K562 (cell line): ENCODE results near the gene TUT4. TPM values are rescaled to one million over a fixed set of nuclear protein-coding genes. Genes with fewer than 3 reads are reported as not detected.

ENCODE experiments used
- ETS2 ChIP-seq: IDR thresholded peaks from 2 replicates; pipeline ENCODE4 v1.6.1; 2016; ENCODE audit warnings: borderline replicate concordance, missing genetic modification characterization, mild to moderate bottlenecking, moderate library complexity, missing compliant biosample characterization; ENCODE audit not compliant: poor library complexity, severe bottlenecking
- FOS ChIP-seq: IDR thresholded peaks from 3 replicates; pipeline ENCODE4 v1.6.1; 2011; ENCODE audit not compliant: insufficient read length; ENCODE audit errors: extremely low read depth
- LCOR ChIP-seq: sonication (generic); formaldehyde crosslinking; IDR thresholded peaks from 2 replicates; pipeline ENCODE4 v1.8.0; 2022; ENCODE audit warnings: mild to moderate bottlenecking, missing genetic modification reagents
- PRMT5 ChIP-seq: sonication (generic); formaldehyde crosslinking; IDR thresholded peaks from 2 replicates; pipeline ENCODE4 v1.5.0; 2020; ENCODE audit warnings: missing genetic modification reagents
- RBFOX2 ChIP-seq: fragments of 200-400 bp; formaldehyde crosslinking; IDR thresholded peaks from 2 replicates; pipeline ENCODE4 v1.6.1; 2017; ENCODE audit warnings: low read depth, mild to moderate bottlenecking, low read length, moderate library complexity
- SMAD4 ChIP-seq: fragments of 250-450 bp; sonication (Bioruptor Pico); conservative IDR thresholded peaks from 2 replicates; pipeline ENCODE4 v1.8.0; 2021; ENCODE audit warnings: inconsistent platforms, mild to moderate bottlenecking, moderate library complexity
- SUPT5H ChIP-seq: fragments of 450-650 bp; IDR thresholded peaks from 2 replicates; pipeline ENCODE4 v1.6.1; 2016
- ZNF445 ChIP-seq: fragments of 250-450 bp; sonication (Bioruptor Pico); IDR thresholded peaks from 2 replicates; pipeline ENCODE4 v1.4.0; 2020; ENCODE audit warnings: low read depth, mild to moderate bottlenecking, moderate library complexity
- polyA plus RNA-seq, 8 experiments: library from polyadenylated mRNA; depleted of rRNA in 4 of 8; stranded (reverse) in 5 of 8; unstranded in 3 of 8; fragments of >200 nt; fragmentation: Nextera tagmentation in 2 of 8; fragmentation: Illumina TruSeq in 1 of 8; extraction: Ambion mirVana in 2 of 8; extraction: Trizol in 1 of 8; gene quantifications; 2 replicates each; pipeline versions ENCODE4 v1.2.1 to v1.2.3, GENCODE V29; 2011 to 2014; ENCODE audit warnings: inconsistent platforms in 1 of 8, missing spikeins in 1 of 8
- total RNA-seq, 7 experiments: library from RNA; depleted of rRNA in 6 of 7; stranded (reverse); fragments of >200 nt in 6 of 7; fragmentation: Illumina TruSeq in 2 of 7; extraction: Trizol in 2 of 7; gene quantifications; 2 replicates each; pipeline versions ENCODE4 v1.2.1 to v1.2.3, GENCODE V29; 2011 to 2021; ENCODE audit warnings: low replicate concordance in 1 of 7
- TF ChIP-seq, protein P1 (sequence below): fragments of 200-800 bp; sonication (Bioruptor generic); IDR thresholded peaks from 2 replicates; pipeline ENCODE4 v1.6.1; 2016; ENCODE audit warnings: missing genetic modification characterization, missing compliant biosample characterization
- TF ChIP-seq, protein P2 (sequence below): sonication (generic); formaldehyde crosslinking; IDR thresholded peaks from 2 replicates; pipeline ENCODE4 v1.8.0; 2022; ENCODE audit warnings: mild to moderate bottlenecking, low read depth, missing genetic modification reagents
- TF ChIP-seq, protein P3 (sequence below): sonication (generic); formaldehyde crosslinking; IDR thresholded peaks from 2 replicates; pipeline ENCODE4 v1.8.1; 2023; ENCODE audit warnings: mild to moderate bottlenecking, missing genetic modification reagents
- TF ChIP-seq, protein P4 (sequence below): fragments of 200-400 bp; formaldehyde crosslinking; IDR thresholded peaks from 2 replicates; pipeline ENCODE4 v1.6.1; 2017; ENCODE audit warnings: mild to moderate bottlenecking, low read depth, low read length, moderate library complexity

TUT4 gene
- total and polyA plus RNA-seq, 9 of the 15 experiments (the other 6 are each of a cell fraction or from before 2014, with no cell fraction given): 15.8 to 53.5 (median 36.7) TPM

DNA sequence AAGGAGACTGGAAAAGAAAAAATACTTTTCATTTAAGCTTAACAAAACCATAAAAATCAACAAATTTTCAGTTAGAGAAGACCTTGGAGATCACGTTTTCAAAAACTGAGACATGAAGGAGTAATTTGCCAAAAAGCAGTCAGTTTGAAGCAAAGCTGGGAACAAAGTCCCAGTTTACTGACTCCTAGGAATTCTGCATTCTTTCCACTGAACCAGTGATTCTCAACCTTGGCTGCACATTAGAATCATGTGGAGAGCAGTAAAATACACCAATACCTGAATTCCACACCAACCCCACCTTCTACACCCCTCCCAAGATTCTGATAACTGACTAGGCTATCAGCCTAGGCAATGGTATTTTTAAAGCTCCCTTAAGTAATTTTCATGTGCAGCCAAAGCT lies 75.0 kb downstream of the TUT4 start (continued):
- TF ChIP-seq, protein P1, sequence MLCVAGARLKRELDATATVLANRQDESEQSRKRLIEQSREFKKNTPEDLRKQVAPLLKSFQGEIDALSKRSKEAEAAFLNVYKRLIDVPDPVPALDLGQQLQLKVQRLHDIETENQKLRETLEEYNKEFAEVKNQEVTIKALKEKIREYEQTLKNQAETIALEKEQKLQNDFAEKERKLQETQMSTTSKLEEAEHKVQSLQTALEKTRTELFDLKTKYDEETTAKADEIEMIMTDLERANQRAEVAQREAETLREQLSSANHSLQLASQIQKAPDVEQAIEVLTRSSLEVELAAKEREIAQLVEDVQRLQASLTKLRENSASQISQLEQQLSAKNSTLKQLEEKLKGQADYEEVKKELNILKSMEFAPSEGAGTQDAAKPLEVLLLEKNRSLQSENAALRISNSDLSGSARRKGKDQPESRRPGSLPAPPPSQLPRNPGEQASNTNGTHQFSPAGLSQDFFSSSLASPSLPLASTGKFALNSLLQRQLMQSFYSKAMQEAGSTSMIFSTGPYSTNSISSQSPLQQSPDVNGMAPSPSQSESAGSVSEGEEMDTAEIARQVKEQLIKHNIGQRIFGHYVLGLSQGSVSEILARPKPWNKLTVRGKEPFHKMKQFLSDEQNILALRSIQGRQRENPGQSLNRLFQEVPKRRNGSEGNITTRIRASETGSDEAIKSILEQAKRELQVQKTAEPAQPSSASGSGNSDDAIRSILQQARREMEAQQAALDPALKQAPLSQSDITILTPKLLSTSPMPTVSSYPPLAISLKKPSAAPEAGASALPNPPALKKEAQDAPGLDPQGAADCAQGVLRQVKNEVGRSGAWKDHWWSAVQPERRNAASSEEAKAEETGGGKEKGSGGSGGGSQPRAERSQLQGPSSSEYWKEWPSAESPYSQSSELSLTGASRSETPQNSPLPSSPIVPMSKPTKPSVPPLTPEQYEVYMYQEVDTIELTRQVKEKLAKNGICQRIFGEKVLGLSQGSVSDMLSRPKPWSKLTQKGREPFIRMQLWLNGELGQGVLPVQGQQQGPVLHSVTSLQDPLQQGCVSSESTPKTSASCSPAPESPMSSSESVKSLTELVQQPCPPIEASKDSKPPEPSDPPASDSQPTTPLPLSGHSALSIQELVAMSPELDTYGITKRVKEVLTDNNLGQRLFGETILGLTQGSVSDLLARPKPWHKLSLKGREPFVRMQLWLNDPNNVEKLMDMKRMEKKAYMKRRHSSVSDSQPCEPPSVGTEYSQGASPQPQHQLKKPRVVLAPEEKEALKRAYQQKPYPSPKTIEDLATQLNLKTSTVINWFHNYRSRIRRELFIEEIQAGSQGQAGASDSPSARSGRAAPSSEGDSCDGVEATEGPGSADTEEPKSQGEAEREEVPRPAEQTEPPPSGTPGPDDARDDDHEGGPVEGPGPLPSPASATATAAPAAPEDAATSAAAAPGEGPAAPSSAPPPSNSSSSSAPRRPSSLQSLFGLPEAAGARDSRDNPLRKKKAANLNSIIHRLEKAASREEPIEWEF (CRISPR knock-in tag): no peak
- TF ChIP-seq SUPT5H (no peak), FOS (no peak), ZNF445 (CRISPR knock-in tag) (no peak), ETS2 (tag) (no peak), RBFOX2 (no peak), PRMT5 (CRISPR knock-in tag) (no peak), SMAD4 (no peak), LCOR (CRISPR knock-in tag) (no peak)
- TF ChIP-seq, protein P2, sequence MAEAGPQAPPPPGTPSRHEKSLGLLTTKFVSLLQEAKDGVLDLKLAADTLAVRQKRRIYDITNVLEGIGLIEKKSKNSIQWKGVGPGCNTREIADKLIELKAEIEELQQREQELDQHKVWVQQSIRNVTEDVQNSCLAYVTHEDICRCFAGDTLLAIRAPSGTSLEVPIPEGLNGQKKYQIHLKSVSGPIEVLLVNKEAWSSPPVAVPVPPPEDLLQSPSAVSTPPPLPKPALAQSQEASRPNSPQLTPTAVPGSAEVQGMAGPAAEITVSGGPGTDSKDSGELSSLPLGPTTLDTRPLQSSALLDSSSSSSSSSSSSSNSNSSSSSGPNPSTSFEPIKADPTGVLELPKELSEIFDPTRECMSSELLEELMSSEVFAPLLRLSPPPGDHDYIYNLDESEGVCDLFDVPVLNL (CRISPR knock-in tag): no peak
- TF ChIP-seq, protein P3, sequence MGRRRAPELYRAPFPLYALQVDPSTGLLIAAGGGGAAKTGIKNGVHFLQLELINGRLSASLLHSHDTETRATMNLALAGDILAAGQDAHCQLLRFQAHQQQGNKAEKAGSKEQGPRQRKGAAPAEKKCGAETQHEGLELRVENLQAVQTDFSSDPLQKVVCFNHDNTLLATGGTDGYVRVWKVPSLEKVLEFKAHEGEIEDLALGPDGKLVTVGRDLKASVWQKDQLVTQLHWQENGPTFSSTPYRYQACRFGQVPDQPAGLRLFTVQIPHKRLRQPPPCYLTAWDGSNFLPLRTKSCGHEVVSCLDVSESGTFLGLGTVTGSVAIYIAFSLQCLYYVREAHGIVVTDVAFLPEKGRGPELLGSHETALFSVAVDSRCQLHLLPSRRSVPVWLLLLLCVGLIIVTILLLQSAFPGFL (CRISPR knock-in tag): no peak
- TF ChIP-seq, protein P4, sequence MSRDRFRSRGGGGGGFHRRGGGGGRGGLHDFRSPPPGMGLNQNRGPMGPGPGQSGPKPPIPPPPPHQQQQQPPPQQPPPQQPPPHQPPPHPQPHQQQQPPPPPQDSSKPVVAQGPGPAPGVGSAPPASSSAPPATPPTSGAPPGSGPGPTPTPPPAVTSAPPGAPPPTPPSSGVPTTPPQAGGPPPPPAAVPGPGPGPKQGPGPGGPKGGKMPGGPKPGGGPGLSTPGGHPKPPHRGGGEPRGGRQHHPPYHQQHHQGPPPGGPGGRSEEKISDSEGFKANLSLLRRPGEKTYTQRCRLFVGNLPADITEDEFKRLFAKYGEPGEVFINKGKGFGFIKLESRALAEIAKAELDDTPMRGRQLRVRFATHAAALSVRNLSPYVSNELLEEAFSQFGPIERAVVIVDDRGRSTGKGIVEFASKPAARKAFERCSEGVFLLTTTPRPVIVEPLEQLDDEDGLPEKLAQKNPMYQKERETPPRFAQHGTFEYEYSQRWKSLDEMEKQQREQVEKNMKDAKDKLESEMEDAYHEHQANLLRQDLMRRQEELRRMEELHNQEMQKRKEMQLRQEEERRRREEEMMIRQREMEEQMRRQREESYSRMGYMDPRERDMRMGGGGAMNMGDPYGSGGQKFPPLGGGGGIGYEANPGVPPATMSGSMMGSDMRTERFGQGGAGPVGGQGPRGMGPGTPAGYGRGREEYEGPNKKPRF: no peak
